ENCODE results near the gene LRIT2.
"Not testable (repeated sequence)": the region's sequence is repeated elsewhere in the genome, so short reads cannot be mapped to it uniquely, and the experiment has no call there.

LRIT2 gene

DNA sequence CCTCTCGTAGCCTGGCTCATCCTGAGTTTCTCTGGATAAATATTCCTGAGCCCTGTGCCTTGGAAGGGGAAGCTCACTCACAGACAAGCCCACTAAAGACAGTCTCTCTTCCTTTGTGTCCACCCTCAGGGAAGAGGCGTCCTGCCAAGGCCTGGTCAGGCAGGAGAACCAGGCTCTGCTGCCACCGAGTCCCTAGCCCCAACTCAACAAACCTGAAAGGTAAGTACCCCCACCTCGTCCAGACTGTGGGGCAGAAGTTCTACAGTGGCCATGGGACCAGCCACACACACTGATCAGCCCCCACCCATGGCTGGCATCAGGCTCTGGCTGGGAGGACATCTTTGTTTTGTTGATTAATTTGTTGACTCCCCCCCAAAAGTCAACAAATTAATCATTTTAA lies 49.0 kb downstream of the LRIT2 start:
- TF ChIP-seq POLR2A (IDR thresholded peaks at IDR 0.05; ENCODE audit: low read depth, low read length) = no peak
- DNase-seq (ENCODE audit: insufficient read length, low spot score) (no peak), FAIRE-seq (no peak)

DNA sequence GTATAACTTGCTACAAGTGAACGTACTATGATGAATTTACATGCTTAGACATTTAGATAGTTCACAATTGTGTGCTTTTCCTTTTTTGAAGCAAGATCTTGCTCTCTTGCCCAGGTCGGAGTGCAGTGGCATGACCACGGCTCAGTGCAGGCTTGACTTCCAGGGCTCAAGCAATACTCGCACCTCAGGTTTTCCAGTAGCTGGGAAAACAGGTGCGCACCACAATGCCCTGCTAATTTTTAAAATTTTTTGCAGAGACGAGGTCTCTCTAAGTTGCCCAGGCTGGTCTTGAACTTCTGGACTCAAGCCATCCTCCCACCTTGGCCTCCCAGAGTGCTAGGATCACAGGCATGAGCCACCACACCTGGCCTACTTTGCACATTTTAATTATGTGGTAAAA lies 49.9 kb downstream of the LRIT2 start:
- no peak for TF ChIP-seq POLR2A (IDR thresholded peaks at IDR 0.05; ENCODE audit: low read depth, low read length)
- FAIRE-seq (no peak), DNase-seq (ENCODE audit: insufficient read length, low spot score) (no peak)

DNA sequence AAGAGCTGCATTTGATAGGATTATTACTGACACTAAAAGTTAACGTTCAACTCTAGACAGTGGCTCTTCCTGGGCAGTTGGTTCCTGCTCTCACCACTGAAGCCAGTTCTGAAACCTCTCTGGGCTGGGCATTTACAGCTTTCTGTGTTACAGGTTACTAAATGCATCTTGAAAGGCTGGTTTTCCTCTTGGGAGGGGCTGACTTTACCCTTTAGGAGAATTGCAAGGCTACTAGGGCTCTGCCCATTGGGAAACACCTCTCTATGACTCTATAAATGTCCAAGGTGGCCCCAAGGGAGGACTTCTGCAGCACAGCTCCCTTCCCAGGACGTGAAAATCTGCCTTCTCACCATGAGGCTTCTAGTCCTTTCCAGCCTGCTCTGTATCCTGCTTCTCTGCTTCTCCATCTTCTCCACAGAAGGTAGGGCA lies 51.8 kb downstream of the LRIT2 start, which contains the start of gene GPR15LG:
TSS of gene GPR15LG (plus strand) at position 301 of the 429 bp plus-strand sequence. CDS start at position 352, 51 bp downstream.
- no peak for TF ChIP-seq POLR2A (IDR thresholded peaks at IDR 0.05; ENCODE audit: low read depth, low read length)
- DNase-seq (ENCODE audit: insufficient read length, low spot score) (no peak), FAIRE-seq (no peak)

DNA sequence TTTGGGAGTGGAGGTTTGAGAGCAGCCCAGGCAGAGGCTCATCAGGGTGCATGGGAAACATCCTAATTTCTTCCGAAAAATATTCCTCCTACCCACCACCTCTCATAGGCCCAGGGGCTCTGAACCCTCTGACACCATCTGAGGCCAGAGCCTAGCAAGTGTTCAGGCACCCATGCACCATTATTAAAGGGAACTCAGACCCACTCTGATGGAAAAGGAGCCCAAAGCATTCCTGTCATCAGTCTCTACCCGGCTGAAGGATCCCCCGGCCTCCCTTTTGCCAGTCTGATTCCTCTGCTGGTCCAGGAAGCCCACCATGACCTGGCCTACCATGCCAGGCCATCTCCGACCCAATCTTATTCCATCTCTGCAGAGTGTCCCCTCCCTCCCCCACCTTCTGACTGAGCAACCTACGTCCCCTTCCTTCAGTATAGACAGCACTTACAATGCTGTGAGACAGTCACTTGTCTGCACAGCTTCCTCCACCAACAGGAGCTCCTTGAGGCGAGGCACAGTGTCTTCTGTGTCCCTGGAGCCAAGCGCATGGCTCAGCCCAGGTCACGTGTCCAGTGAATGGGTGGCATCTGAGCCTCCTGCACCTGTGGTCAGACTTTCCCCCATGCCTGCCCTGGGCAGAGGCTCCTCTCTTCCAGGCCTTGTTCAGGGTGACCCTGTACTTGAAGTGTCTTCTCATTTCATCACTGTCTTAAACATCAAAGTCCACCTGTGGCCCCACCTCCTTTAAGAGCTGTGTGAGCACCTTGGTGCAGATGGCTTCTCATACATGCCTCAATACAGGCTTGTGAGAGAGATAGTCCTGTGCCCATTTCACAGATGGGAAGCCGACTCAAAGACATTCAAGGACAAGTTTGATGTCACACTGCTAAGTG lies 52.6 kb downstream of the LRIT2 start:
- no peak for TF ChIP-seq POLR2A (IDR thresholded peaks at IDR 0.05; ENCODE audit: low read depth, low read length)
- DNase-seq (ENCODE audit: insufficient read length, low spot score) (no peak), FAIRE-seq (no peak)

DNA sequence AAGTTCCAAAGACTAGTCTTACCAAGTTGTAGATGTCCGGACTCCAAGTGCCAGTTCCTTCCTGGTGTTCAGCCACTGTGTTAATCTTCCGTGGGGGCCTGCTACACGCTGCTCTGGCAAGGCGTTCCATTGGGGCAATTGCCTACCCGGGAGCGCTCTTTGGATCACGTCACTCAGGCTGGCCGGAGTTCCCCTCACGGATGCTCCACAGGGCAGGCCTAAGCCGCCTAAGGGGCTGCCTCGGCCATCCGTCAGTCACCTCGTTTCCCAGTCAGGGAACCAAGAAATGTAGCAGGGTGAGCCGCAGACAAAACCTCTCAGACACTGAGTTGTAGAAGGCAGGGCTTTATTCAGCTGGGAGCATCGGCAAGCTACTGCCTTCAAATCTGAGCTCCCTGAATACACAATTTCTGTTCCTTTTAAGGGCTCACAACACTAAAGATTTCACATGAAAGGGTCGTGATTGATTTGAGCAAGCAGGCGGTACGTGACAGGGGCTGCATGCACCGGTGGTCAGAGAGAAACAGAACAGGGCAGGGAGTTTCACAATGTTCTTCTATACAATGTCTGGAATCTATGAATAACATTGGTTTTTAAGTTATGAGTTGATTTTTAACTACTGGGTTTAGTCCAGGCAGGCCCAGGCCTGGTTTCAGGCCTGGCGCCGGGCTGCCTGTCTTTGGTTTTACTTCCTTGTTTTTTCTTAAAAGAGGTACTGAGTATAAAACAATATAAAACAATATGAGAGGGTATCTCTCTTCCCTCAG lies 53.5 kb downstream of the LRIT2 start:
- FAIRE-seq; DNase-seq (ENCODE audit: insufficient read length, low spot score): not testable (repeated sequence)

DNA sequence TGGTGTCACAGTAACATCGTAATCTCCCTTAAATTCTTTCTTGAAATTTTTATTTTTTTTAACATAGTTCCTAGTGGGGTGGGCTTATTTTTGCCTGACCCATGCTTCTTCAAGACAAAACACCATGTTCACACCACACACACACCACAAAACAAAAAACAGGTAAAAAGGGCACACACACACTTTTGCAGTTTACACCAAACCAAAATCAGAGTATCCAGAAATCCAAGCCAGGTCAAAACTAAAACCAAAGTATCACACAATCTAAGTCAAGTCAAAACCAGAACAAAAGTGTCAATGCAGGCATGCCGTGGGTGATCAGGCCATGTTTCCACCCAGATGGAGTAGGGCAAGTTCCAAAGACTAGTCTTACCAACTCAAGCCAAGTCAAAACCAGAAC lies 54.1 kb downstream of the LRIT2 start:
- FAIRE-seq; DNase-seq (ENCODE audit: insufficient read length, low spot score): not testable (repeated sequence)

All from H54 (cell line).